ENCODE results near the gene SSTR3.

DNA sequence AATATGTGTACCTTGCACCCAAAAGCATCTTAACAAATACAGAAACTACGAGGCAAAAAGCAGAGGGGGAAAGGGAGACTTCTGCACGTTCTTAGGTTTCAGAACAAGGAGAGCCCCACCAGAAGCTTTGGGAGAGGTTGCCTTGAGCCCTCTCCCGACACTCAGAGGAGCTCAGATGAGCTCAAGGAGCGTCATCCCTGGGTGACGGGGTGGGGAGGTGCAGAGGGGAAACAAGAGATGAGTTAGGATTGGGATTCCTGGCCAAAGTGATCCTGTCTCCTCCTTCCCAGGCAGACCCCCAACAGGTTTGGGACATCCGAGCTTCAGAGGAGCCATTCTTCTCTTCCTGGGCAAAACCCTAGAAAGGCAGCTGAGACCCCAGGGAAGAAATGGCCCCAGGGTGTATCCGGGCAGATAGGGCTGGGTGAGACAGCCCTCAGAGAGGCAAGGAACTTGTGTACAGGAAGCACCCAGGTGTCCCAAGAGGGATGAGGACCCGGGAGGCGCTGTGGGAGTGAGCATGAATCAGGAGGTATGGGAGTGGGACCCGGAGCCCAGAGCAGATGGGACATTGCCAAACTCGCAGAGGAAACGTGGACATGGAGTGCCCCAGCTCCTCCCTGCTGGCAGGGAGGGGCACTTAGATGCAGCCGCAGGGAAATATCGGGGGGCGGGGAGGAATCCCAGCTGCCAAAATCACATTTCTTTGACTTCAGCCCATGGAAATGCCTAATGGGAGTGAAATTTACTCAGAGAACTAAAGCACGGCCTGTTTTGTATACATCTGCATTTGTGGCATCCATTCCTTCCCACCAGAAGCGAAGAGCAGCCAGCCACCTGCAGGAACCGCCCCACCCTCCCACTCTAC, 36.6 kb downstream of the SSTR3 start:
- TF ChIP-seq, protein P1, sequence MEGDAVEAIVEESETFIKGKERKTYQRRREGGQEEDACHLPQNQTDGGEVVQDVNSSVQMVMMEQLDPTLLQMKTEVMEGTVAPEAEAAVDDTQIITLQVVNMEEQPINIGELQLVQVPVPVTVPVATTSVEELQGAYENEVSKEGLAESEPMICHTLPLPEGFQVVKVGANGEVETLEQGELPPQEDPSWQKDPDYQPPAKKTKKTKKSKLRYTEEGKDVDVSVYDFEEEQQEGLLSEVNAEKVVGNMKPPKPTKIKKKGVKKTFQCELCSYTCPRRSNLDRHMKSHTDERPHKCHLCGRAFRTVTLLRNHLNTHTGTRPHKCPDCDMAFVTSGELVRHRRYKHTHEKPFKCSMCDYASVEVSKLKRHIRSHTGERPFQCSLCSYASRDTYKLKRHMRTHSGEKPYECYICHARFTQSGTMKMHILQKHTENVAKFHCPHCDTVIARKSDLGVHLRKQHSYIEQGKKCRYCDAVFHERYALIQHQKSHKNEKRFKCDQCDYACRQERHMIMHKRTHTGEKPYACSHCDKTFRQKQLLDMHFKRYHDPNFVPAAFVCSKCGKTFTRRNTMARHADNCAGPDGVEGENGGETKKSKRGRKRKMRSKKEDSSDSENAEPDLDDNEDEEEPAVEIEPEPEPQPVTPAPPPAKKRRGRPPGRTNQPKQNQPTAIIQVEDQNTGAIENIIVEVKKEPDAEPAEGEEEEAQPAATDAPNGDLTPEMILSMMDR (IDR thresholded peaks at IDR 0.05; ENCODE audit: low read length): no peak
- TF ChIP-seq EZH2phosphoT487 (IDR thresholded peaks at IDR 0.05; ENCODE audit: low read length): no peak

All from MM.1S (cell line).